K562 (cell line): ENCODE results near the gene SIK3.

Experiments used
- CTCF ChIP-seq, 3 experiments: IDR thresholded peaks in 2 of 3; conservative IDR thresholded peaks in 1 of 3; 2 replicates each; pipeline ENCODE4 v1.5.1; 2011 to 2012; ENCODE audit warnings: low read length in 3 of 3, mild to moderate bottlenecking in 3 of 3, control low read depth in 2 of 3, improper control_type of control experiment in 1 of 3, inconsistent platforms in 1 of 3, low read depth in 1 of 3, mixed read lengths in 1 of 3, moderate library complexity in 1 of 3; ENCODE audit not compliant: insufficient read depth in 2 of 3
- E2F4 ChIP-seq: sonication (generic); formaldehyde crosslinking; IDR thresholded peaks from 2 replicates; pipeline ENCODE4 v1.8.0; 2022; ENCODE audit warnings: mild to moderate bottlenecking, low read depth, missing genetic modification reagents
- NR0B1 ChIP-seq: fragments of 450-650 bp; IDR thresholded peaks from one replicate; pipeline ENCODE4 v1.6.1; 2018; ENCODE audit warnings: mild to moderate bottlenecking, moderate library complexity; ENCODE audit not compliant: partially characterized antibody
- PHB2 ChIP-seq: fragments of 450-650 bp; IDR thresholded peaks from 2 replicates; pipeline ENCODE4 v1.6.1; 2017; ENCODE audit warnings: low read depth
- RBM14 ChIP-seq: fragments of 200-400 bp; formaldehyde crosslinking; IDR thresholded peaks from 2 replicates; pipeline ENCODE4 v1.6.1; 2018; ENCODE audit warnings: low read depth, mild to moderate bottlenecking, low read length, moderate library complexity, borderline replicate concordance; ENCODE audit not compliant: insufficient read depth
- SFPQ ChIP-seq: fragments of 200-400 bp; formaldehyde crosslinking; IDR thresholded peaks from 2 replicates; pipeline ENCODE4 v1.6.1; 2017; ENCODE audit warnings: mild to moderate bottlenecking, low read depth, low read length, moderate library complexity
- TFAP4 ChIP-seq: sonication (generic); formaldehyde crosslinking; IDR thresholded peaks from 2 replicates; pipeline ENCODE4 v1.8.0; 2022; ENCODE audit warnings: missing genetic modification reagents, mild to moderate bottlenecking, moderate library complexity, borderline replicate concordance
- TF ChIP-seq, protein P1 (sequence below): sonication (generic); formaldehyde crosslinking; IDR thresholded peaks from 2 replicates; pipeline ENCODE4 v1.8.0; 2022; ENCODE audit warnings: missing genetic modification reagents, mild to moderate bottlenecking, borderline replicate concordance
- TF ChIP-seq, protein P2 (sequence below): sonication (generic); formaldehyde crosslinking; IDR thresholded peaks from 2 replicates; pipeline ENCODE4 v1.5.0; 2020; ENCODE audit warnings: missing genetic modification reagents
- TF ChIP-seq, protein P3 (sequence below), 3 experiments: fragments of 200-800 bp in 1 of 3; sonication (Bioruptor generic) in 1 of 3; sonication (generic) in 1 of 3; formaldehyde crosslinking in 1 of 3; IDR thresholded peaks; 2 replicates each; pipeline versions ENCODE4 v1.6.1 to v1.8.0; 2016 to 2022; ENCODE audit warnings: mild to moderate bottlenecking in 2 of 3, missing compliant biosample characterization in 2 of 3, missing genetic modification characterization in 2 of 3, missing genetic modification reagents in 1 of 3
- TF ChIP-seq, protein P4 (sequence below): fragments of 150-350 bp; conservative IDR thresholded peaks from 2 replicates; pipeline ENCODE4 v1.6.1; 2014; ENCODE audit warnings: low read length

GRCh38 chr11:116932181-116932580, 166.0 kb downstream of the SIK3 start:
- TF ChIP-seq NR0B1 (no peak), E2F4 (CRISPR knock-in tag) (no peak), RBM14 (no peak), PHB2 (no peak), TFAP4 (CRISPR knock-in tag) (no peak), CTCF (IDR thresholded peaks at IDR 0.05 in 2 of 3, conservative IDR thresholded peaks at IDR 0.05 in 1 of 3; ENCODE audit: insufficient read depth in 2 of 3, low read depth in 1 of 3, low read length in 3 of 3) (no peak), SFPQ (no peak)
- TF ChIP-seq, protein P1, sequence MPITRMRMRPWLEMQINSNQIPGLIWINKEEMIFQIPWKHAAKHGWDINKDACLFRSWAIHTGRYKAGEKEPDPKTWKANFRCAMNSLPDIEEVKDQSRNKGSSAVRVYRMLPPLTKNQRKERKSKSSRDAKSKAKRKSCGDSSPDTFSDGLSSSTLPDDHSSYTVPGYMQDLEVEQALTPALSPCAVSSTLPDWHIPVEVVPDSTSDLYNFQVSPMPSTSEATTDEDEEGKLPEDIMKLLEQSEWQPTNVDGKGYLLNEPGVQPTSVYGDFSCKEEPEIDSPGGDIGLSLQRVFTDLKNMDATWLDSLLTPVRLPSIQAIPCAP = no peak
- TF ChIP-seq, protein P2, sequence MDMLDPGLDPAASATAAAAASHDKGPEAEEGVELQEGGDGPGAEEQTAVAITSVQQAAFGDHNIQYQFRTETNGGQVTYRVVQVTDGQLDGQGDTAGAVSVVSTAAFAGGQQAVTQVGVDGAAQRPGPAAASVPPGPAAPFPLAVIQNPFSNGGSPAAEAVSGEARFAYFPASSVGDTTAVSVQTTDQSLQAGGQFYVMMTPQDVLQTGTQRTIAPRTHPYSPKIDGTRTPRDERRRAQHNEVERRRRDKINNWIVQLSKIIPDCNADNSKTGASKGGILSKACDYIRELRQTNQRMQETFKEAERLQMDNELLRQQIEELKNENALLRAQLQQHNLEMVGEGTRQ = no peak
- TF ChIP-seq, protein P3, sequence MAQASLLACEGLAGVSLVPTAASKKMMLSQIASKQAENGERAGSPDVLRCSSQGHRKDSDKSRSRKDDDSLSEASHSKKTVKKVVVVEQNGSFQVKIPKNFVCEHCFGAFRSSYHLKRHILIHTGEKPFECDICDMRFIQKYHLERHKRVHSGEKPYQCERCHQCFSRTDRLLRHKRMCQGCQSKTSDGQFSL (CRISPR knock-in tag; IDR thresholded peaks at IDR 0.05) = no peak
- TF ChIP-seq, protein P3 (tag; IDR thresholded peaks at IDR 0.05) = no peak
- TF ChIP-seq, protein P4, sequence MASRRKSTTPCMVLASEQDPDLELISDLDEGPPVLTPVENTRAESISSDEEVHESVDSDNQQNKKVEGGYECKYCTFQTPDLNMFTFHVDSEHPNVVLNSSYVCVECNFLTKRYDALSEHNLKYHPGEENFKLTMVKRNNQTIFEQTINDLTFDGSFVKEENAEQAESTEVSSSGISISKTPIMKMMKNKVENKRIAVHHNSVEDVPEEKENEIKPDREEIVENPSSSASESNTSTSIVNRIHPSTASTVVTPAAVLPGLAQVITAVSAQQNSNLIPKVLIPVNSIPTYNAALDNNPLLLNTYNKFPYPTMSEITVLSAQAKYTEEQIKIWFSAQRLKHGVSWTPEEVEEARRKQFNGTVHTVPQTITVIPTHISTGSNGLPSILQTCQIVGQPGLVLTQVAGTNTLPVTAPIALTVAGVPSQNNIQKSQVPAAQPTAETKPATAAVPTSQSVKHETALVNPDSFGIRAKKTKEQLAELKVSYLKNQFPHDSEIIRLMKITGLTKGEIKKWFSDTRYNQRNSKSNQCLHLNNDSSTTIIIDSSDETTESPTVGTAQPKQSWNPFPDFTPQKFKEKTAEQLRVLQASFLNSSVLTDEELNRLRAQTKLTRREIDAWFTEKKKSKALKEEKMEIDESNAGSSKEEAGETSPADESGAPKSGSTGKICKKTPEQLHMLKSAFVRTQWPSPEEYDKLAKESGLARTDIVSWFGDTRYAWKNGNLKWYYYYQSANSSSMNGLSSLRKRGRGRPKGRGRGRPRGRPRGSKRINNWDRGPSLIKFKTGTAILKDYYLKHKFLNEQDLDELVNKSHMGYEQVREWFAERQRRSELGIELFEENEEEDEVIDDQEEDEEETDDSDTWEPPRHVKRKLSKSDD = no peak
